ENCODE results near the gene PDYN. TPM values are rescaled to one million over a fixed set of nuclear protein-coding genes. Genes with fewer than 3 reads are reported as not detected.

The PDYN gene
- polyA plus RNA-seq, 1 donor (not counting 4 experiments of a cell fraction or from before 2014, with no cell fraction given) = not detected

DNA sequence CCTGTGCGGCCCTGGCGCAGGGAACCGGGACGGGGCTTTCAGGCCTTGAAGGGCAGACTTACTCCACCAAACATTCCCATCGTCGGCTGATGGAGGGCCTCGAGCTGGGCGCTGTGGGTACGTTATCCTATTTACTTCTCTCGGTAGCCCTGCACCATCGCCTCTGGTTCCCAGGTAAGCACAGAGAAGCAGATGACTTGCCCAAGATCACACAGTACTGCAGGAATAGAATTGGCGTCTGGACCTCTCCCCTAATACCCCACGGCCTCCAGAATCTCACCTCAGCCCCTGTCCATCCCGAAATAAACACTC is 46.4 kb downstream of the PDYN start:
- no peak for TF ChIP-seq CTCF (optimal IDR thresholded peaks at IDR 0.05 in 1 of 3, IDR thresholded peaks at IDR 0.05 in 1 of 3, conservative IDR thresholded peaks at IDR 0.05 in 1 of 3; ENCODE audit: extremely low read depth in 1 of 3, insufficient read depth in 2 of 3, low read length in 3 of 3)
- TF ChIP-seq EZH2 (IDR thresholded peaks at IDR 0.05; ENCODE audit: low read length) = no peak
- dilution Hi-C loops (cut with MboI; ENCODE audit: extremely low pct_ligation_motif_present, low sequenced_read_pairs) = no loop called here
- Histone ChIP-seq H3K27ac (ENCODE audit: control insufficient read depth, insufficient read depth, low read length) (no peak overlapping the region), H3K36me3 (ENCODE audit: control insufficient read depth in 2 of 2, extremely low read depth in 1 of 2, insufficient read depth in 2 of 2, low read length in 2 of 2) (no peaks in the 10 kb centered on the region), H3K27me3 (ENCODE audit: control insufficient read depth, extremely low read depth, insufficient read depth, low read length) (no peaks in the 10 kb centered on the region), H3K9me3 (ENCODE audit: control insufficient read depth, low read depth, low read length) (no peaks in the 10 kb centered on the region), H3K9me1 (ENCODE audit: control insufficient read depth, extremely low read depth, insufficient read depth, low read length) (no peaks in the 10 kb centered on the region), H4K20me1 (ENCODE audit: control insufficient read depth, extremely low read depth, insufficient read depth, low read length) (no peaks in the 10 kb centered on the region), H3K9ac (ENCODE audit: control insufficient read depth, extremely low read depth, insufficient read depth, low read length) (no peak overlapping the region), H3K4me2 (ENCODE audit: control insufficient read depth, extremely low read depth, insufficient read depth, low read depth, low read length) (no peak overlapping the region), H3K4me1 (ENCODE audit: control insufficient read depth, extremely low read depth, insufficient read depth, low read length) (peaks cover 25% of the 10 kb centered on the region), H3K79me2 (ENCODE audit: control insufficient read depth, insufficient read depth, low read length) (no peaks in the 10 kb centered on the region), H2AFZ (ENCODE audit: control insufficient read depth, low read length) (no peak overlapping the region), H3K4me3 (ENCODE audit: control insufficient read depth in 2 of 3, extremely low read depth in 1 of 3, insufficient read depth in 2 of 3, low read depth in 1 of 3, low read length in 3 of 3) (no peak overlapping the region)
- FAIRE-seq = no peak
- DNase-seq (ENCODE audit: low read depth, low spot score) = no peak

GRCh38 chr20:1946762-1947534 is 46.9 kb downstream of the PDYN start:
- H3K27me3 ChIP-seq (ENCODE audit: control insufficient read depth, extremely low read depth, insufficient read depth, low read length) = no peaks in the 10 kb centered on the region
- no peaks in the 10 kb centered on the region for H3K9me1 ChIP-seq (ENCODE audit: control insufficient read depth, extremely low read depth, insufficient read depth, low read length)
- peak overlapping the region; percentile 38 for H2AFZ ChIP-seq (ENCODE audit: control insufficient read depth, low read length)
- no peaks in the 10 kb centered on the region for H3K79me2 ChIP-seq (ENCODE audit: control insufficient read depth, insufficient read depth, low read length)
- no peaks in the 10 kb centered on the region for H3K36me3 ChIP-seq (ENCODE audit: control insufficient read depth in 2 of 2, extremely low read depth in 1 of 2, insufficient read depth in 2 of 2, low read length in 2 of 2)
- H4K20me1 ChIP-seq (ENCODE audit: control insufficient read depth, extremely low read depth, insufficient read depth, low read length) = no peaks in the 10 kb centered on the region
- dilution Hi-C loops (cut with MboI; ENCODE audit: extremely low pct_ligation_motif_present, low sequenced_read_pairs) = no loop called here
- peaks cover 29% of the 10 kb centered on the region for H3K4me1 ChIP-seq (ENCODE audit: control insufficient read depth, extremely low read depth, insufficient read depth, low read length)
- H3K9me3 ChIP-seq (ENCODE audit: control insufficient read depth, low read depth, low read length) = no peaks in the 10 kb centered on the region
- peak overlapping the region; percentile 67 for H3K4me2 ChIP-seq (ENCODE audit: control insufficient read depth, extremely low read depth, insufficient read depth, low read depth, low read length)
- H3K4me3 ChIP-seq (ENCODE audit: control insufficient read depth in 2 of 3, extremely low read depth in 1 of 3, insufficient read depth in 2 of 3, low read depth in 1 of 3, low read length in 3 of 3) = peak overlapping the region in 1 of 3 experiments; percentile 19
- TF ChIP-seq EZH2 (IDR thresholded peaks at IDR 0.05; ENCODE audit: low read length) (no peak), CTCF (optimal IDR thresholded peaks at IDR 0.05 in 1 of 3, IDR thresholded peaks at IDR 0.05 in 1 of 3, conservative IDR thresholded peaks at IDR 0.05 in 1 of 3; ENCODE audit: extremely low read depth in 1 of 3, insufficient read depth in 2 of 3, low read length in 3 of 3) (no peak)
- no peak for DNase-seq (ENCODE audit: low read depth, low spot score)
- H3K27ac ChIP-seq (ENCODE audit: control insufficient read depth, insufficient read depth, low read length) = no peak overlapping the region
- FAIRE-seq = peak; percentile 77
- H3K9ac ChIP-seq (ENCODE audit: control insufficient read depth, extremely low read depth, insufficient read depth, low read length) = peak overlapping the region; percentile 4

Measured in keratinocyte (primary cell).